C4-2B (cell line): ENCODE results near the gene CRLF1.

Experiments
- CTCF ChIP-seq: fragments of 450-650 bp; conservative IDR thresholded peaks from 2 replicates; pipeline ENCODE4 v1.5.1; 2017; ENCODE audit warnings: mild to moderate bottlenecking
- ZFX ChIP-seq: fragments of 450-650 bp; IDR thresholded peaks from 2 replicates; pipeline ENCODE4 v1.6.1; 2017

GRCh38 chr19:18645035-18645511 lies 38.5 kb upstream of the CRLF1 start:
- no peak for TF ChIP-seq CTCF
- TF ChIP-seq ZFX = no peak
